NCI-H2107 treated with DMSO at 0.1 percent for 48 hours (cell line): ENCODE measurements around the gene GRM4.

Experiments
- DNase-seq: peaks from one replicate; lab custom pipeline; 2025; ENCODE audit not compliant: unreplicated experiment; lab: John Stamatoyannopoulos, UW

The GRM4 gene

DNA sequence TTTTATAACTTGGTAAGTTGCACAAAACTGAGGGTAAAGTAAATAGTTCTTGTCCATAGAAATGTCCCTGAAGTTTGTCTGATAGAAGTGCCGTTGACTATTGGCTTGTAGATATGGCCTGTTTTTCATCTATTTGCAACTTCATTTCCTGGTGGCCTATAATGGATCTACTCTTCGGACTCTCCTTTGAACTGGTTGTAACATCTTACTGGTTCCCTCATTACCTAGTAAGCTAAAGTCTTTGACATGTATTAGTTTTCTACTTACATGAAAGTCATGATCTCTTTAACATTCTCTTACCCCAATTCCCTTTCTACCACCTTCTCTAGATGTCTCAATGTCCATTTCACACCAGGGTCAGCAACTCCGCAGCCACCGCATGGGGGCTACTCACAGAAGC lies 146.3 kb downstream of the GRM4 start:
- no peak for DNase-seq

DNA sequence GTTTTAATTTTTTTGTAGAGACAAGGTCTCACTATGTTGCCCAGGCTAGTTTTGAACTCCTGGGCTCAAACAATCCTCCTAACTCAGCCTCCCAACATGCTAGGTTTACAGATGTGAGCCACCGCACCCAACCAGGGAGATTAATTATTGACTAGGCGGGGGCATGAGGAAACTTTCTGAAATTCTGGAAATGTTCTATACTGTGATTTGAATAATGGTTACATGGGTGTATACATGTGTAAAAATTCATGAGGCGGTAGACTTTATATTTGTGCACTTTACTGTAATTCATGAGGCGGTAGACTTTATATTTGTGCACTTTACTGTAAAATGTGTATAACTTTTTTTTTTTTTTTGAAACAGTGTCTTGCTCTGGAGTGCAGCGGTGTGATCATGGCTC lies 147.2 kb downstream of the GRM4 start:
- DNase-seq: no peak

DNA sequence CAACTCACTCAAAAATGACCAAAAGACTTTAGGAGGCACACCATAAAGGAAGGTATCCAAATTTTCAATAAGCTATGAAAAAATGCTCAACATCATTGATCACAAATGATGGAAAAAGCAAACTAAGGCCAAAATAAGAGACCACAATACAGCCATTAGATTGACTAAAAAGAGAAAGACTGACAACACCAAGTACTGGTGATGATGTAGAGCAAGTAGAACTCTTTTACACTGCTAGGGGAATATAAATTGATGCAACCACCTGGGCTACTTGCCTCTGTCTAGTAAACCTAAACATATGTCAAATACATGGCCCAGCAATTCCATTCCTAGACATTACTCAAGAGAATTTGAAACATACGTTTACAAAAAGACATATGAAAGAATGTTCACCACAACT lies 148.6 kb downstream of the GRM4 start:
- no peak for DNase-seq

DNA sequence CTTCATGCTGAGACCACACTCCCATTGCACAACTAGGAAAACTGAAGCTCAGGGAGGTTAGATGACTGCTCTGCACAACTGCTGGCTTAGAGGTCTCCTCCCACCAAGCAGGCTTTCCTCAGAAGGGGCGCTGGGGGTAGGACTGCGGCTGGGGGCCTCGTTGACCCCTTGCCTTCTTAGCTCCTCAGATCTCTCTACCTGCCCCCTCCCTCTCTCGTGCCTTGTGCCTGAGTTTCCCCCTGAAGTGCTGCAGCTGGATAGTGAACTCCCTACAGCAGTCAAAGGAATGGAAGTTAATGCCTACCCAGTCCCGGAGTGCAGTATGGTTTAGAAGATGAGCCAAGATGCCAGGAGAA lies 149.8 kb downstream of the GRM4 start:
- DNase-seq: no peak

DNA sequence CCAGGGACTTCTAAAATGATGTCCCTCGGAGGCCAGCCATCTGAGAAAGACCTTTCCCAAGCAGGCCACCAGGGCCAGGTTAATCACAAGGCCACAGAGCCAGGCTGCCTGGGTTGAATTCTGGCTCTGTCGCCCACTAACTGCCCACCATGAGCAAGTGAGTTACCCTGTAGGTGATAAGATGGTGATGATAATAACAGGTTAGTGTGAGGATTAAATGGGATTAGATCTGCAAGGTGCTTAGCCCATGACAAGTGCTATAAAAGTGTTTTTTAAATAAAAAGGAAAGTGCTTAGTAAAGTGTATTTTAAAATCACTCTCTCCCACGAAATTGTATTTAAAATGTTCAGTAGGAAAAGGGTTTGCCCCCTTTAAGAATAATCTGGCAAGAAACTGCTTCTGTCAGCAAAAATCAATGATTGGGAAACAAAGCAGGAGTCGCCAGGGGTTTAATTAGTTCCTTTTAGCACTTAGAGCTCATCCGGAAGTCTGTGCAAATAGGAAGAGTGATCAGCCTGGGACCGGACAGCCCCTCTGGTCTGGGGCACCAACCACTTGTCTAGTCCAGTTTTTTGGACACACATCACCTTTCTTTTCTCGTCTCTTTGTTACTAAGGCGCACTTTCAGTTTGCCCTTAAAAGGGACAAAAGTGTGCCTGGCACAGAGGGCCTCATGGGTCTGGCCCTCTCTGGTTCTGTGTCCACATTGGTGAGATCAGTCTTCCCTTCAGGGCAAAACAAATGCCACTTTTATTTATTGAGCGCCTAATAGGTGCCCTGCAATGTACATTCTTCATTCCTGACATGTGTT lies 150.4 kb downstream of the GRM4 start:
- DNase-seq: no peak

DNA sequence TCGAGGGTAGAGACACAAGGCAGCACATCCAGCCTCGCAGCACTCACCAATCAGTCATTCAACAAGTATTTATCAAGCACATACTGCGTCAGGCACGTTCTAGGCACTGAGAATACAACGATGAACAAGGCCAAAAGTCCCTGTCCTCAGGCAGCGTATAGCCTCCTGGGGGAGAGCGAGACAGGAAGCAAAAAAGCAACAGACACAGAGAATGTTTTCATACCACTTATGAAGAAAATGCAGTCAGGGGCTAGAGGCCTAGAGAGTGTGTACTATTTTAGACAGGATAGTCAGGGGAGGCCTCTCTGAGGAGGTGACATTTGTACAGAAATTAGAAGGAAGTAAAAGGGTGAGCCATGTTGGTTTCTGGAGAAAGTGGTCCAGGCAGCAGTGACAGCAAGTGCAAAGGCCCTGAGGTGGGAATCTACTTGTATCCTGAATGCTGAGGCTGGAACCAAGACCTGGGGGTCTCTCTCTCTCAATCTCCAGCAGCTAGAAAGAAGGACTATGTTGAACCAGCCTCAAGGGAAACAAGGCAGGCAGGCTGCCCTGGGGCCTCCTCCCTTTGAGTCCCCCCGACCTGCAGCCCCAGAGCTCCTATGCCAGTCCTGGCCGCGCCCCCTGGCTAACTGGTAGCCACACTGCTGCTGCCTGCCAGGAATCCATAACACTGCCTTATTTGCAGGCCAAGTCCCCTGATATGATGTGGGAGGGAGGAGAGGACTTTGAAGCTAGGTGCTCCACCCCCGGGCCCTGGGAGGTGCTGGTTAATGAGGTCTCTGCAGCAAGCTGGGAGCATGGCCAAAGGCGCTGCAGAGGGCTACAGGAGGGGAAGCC lies 151.2 kb downstream of the GRM4 start:
- DNase-seq: no peak

DNA sequence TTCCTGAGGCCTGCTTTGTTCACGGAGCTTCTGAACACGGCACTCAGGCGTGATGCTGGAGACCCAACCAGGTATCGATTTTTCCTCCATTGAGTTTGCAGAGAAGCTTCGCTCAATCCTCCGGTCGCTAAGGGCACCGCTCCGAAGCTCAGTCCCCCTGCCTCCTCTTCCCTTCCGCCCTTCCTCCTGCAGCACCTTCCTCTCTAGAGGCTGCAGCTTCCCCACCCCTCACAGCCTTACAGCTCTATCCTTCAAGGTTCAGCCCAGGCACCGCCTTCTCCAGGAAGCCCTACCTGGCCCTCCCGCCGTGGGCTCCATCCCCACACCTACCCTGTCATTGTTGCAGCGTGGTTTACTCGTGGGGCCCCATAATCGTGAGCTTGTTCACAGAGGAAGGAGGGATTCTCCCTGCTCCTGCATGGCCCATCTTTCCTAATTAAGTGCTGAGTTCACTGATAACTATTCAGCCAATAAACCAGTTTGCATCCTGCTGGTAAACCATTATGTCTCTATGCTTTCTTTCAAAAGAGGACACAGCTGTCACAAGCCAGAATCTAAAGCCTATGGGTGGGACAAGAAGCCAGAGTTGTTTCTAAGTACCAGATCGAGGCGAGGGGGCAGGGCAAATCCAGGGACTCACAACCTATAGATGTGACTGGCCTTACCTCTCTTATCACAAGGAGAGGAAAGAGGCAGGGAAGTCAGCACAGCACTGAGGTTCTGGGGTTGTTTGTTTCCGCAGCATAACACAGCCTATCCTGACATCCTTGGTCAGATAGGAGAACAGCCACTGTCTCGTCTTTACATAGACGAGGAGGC lies 152.0 kb downstream of the GRM4 start:
- no peak for DNase-seq

DNA sequence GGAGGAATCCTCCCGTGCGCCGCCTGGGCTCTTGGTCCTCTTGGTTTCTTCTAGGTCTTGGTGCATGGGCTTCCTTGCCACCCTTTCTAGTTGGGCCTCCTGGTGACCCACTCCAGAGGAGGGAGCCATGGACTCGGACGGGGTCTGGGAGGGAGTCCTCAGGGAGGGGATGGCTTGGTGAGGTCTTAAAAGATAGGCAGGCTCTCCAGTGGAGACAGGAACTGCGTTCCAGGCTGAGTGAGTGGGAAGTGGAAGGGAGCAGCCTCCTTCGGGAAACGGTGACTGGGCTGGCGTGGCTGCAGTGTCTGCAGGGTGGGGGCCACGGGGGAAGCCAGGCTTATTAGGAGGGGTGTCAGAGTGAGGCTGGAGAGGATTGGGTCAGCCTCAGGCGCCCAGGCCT lies 152.8 kb downstream of the GRM4 start:
- DNase-seq: no peak

DNA sequence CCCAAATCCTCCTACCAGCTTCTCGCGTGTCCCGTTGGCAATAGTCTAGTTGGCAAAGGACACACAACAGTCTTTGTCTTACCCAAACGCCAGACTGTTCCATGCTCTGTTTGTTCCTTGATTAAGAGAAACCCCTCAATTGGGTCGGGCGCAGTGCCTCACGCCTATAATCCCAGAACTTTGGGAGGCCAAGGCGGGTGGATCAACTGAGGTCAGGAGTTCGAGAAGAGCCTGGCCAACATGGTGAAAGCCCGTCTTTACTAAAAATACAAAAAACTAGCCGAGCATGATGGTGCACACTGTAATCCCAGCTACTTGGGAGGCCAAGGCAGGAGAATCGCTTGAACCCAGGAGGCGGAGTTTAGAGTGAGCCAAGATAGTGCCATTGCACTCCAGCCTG lies 153.7 kb downstream of the GRM4 start:
- DNase-seq: no peak

DNA sequence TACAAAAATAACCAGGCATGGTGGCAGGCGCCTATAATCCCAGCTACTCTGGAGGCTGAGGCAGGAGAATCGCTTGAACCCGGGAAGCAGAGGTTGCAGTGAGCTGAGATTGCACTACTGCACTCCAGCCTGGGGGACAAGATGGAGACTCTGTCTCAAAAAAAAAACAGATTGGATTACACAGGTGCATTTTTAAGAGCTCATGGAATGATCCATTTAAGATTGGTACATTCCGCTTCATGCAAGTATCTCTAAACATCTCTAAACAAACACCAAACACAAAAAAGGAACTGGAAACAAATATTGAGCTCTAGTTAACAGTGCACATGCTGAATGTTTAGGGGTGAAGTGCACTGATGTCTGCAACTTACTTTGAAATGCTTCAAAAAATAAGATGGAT lies 154.3 kb downstream of the GRM4 start:
- no peak for DNase-seq

DNA sequence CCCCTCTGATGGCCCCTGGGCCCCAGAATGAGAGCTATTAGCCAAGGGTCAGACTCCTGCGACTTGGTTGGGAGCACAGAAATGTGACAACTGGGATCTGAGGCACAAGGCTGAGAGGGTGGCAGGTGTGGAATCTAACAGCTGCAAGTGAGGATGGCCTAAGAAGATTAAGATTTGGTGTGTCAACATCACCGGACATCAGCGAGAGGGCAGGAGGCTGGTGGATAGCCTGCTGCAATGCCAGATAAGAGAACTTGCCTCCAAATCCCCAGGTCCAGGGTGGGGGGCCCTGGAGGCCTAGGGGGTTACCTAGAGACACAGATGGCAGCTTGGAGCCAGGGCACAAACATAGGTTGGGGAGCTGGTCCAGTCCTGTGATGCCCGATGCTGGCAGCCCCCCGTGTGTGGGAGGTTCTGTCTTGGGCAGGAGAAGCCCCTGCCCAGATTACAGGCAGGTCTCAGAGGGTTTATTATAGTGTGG lies 155.8 kb downstream of the GRM4 start:
- no peak for DNase-seq

DNA sequence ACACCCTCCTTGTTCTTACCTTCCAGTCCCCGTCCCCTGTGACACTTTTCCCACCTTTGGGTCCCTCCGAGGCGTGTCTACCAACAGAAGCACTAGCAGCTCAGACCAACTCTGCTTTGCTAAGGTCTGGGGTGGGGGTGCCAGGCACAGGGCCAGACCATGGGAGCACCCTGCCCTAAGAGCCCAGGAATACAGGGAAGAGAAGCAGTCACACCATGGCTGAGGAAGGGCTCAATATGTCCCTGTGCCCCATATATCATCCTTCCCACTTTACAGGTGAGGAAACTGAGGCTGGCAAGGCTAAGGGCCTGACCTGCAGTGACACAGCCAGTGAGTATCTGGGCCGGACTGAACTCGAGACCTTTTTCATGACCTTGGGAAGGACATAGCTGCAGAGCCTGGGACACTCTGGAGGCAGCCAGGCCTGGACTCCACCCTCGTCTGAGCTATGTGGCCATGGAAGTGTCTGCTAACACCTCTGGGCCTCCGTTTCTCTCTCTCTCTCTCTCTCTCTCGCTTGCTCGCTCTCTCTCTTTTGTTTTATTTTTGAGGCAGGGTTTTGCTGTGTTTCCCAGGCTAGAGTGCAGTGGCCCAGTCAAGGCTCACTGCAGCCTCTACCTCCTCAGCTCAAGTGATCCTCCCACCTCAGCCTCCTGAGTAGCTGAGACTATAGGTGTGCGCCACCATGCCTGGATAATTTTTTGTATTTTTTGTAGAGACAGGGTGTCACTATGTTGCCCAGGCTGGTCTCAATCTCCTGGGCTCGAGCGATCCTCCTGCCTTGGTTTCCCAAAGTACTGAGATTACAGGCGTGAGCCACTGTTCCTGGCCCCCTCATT lies 156.7 kb downstream of the GRM4 start:
- no peak for DNase-seq

DNA sequence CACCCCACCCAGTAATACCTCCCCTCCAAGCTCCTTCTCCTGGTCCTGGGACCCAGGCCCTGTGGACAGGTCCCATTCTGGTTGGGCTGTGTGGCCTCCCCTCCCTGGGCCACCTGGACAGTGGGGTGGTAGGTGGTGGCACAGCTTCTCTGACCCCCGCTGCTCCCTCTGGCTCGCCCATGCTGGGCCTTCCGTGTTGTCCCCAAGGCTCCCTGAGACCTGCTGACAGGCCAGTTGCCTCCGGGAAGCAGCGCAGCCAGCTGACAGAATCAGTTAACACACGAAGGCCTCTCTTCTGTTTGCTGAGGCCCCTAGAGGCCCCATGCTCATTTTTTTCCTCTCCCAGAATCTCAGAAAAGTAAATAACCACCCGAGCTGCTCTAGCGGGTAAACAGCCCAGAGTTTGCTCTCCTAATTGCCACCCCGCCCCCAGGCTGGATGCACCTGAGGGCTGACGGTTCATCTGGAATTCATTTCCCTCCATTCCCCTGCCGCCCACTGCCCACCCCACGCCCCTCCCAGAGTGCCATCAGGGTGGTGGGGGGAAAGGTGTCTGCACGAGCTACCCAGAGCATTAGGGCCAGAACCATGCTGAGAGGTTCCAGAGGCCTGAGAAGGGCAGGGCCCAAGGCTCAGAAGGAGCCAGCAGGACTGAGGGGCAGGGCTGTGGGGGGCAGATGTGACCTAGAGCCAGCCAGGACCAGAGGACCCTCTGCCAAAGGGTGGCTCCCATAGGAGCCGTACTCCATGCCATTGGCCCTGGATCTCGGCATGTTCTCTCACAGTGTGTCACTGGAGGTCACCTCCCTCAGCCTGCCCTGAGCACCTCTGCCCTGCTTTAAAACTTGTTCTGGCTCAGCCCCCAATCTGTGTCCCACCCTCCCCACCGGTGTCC lies 157.5 kb downstream of the GRM4 start:
- DNase-seq: peak; percentile 71

DNA sequence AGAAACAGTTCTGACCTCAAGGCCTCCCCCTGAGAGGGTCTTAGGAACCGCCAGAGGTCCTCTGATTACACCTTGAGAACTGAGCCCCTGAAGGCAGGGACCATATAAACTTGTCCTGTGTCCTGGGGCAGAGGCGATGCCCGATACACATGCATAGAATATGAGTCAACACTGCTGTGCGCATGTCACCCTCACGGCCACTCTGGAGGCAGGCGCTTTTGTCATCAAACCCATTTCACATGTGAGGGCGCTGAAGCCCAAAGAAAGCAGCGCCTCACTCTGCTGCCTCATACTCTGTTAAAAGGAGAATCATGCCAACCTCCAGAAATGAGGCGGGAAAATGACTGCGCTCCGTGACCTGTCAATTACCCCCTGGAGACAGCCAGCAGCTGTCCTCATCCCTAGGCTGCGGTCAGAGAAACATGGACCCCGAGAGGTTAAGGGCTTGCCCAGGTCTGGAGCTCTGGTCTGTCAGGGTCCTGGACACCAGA lies 158.3 kb downstream of the GRM4 start:
- peak; percentile 35 for DNase-seq

DNA sequence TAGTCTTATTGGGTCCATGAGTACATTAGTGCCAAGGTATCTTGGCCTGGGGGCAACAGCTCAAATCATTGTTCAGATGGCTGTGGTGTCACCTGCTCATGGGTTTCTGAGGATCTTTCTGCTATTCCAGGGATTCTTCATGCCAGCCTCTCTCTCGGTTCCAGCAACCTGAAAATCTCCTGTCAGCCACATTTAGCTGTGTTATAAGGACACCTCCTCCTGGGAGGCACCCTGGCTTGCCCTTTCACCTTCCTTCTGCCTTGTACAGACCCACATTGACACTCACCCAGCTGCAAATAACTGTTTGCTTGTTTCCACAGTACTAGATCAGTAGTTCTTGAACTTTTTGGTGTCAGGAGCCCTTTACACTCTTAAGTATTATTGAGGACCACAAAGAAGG lies 159.9 kb downstream of the GRM4 start:
- no peak for DNase-seq

DNA sequence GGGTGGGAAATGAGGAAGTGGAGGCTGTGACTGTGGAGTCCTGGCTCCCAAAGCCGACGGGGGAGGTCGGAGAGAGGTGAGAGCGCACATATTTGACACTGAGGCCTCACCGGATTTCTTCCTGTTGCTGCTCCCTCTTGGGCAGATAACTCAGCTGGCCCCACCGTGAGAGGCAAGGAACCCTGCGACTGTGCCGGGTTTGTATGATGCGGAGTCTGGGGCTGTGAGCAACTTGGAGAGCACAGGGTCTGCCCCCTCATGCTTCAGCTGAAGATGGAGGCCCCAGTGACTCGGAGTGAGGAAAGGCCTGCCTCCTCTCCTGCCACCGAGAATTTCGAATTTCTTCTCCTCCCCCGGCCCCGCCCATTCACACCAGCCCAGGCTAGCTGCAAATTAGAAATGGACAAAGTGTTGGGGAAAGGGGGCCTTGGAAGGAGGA lies 160.6 kb downstream of the GRM4 start:
- no peak for DNase-seq

DNA sequence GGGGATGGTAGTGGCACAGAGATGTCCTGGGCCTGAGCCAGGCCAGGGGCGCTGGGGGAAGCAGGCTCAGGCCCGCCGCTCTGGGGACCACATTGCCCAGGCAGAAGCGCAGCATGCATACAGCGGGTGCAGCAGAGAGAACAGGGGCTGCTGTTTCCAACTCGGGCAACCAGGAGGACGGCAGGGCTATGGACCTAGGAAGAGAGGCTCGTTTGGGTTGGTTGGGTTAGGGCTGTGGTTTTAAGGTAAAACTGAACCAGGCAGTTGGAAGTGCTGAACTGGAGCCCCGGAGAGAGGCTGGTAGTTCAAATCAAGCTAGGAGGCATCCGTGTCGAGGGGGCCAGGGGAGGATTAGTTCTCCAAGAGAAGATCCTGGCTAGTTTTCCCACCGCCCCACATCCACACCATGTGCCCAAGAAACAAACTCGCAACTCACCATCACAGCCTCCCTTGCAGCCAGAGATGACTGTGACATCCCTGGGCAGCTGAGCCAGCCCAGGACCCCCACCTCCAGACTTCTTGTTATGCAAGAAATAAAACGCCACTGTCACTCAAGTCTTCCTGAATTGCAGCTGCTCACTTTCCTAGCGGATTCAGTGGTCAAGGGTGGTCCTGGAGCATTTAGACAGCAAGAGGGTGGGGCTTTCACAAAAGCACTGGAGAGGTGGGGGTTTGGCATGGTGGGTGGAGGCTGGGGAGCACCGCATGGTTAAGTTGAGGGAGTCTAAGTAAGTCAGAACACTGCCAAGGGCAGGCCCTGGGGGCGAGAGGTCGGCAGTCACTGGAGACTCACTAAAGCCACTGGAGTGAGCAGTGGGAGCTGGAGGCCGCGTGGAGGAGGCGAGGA lies 161.2 kb downstream of the GRM4 start:
- DNase-seq: no peak

DNA sequence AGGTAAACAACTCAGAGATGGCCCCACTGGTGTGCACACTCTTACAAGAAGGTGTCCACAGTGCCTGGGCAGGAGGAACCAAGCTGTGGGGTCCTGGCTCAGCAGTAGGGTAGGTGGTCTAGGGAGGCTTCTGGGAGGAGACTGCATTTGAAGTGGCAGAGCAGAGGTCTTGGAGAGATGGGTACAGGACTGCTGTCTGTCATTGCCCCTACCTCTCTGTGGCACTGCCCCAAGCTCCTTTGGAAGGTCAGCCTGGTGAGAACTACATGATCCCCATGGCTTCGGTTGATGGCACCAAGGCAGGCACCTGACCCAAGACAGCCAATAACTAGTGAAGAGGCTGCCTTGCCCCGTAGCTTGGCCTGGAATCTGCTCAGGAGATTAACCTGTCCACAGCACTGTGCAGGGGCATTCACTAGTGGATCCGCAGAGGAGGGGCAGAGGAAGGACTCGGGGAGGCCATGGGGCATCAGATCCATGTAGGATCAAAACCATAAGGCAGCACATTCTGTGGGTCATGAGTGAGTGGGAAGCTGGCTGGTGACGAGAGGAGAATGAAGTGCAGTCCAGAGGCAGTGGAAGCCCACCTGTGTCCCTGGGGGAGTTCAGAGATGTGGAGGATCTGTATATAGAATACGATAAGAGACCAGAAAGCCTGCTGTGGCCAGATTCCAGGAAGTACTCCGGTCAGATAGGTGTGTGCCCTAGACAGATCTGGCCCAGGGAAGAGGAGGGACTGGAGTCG lies 162.0 kb downstream of the GRM4 start:
- no peak for DNase-seq
